IPS DF 6.9 (cell line): ENCODE data around the gene GOLGA1.
"Not testable (repeated sequence)": the region's sequence is repeated elsewhere in the genome, so short reads cannot be mapped to it uniquely, and the experiment has no call there.

Experiments used
- DNase-seq: peaks from one replicate; pipeline ENCODE4 v3.0.0-alpha.2; 2013; ENCODE audit warnings: low read depth, low spot score
- H3K27ac ChIP-seq: one replicate; pipeline ENCODE4 v1.5.1; 2013; ENCODE audit warnings: low read length, control low read depth
- H3K27me3 ChIP-seq: 2 replicates; pipeline ENCODE4 v1.6.1; 2013; ENCODE audit warnings: mild to moderate bottlenecking, low read length; ENCODE audit not compliant: control insufficient read depth, insufficient read depth
- H3K36me3 ChIP-seq: 2 replicates; pipeline ENCODE4 v1.6.1; 2013; ENCODE audit warnings: low read length; ENCODE audit not compliant: control insufficient read depth, insufficient read depth
- H3K4me1 ChIP-seq: 2 replicates; pipeline ENCODE4 v1.6.1; 2013; ENCODE audit warnings: low read length; ENCODE audit not compliant: control insufficient read depth, insufficient read depth
- H3K4me3 ChIP-seq: 2 replicates; pipeline ENCODE4 v1.5.1; 2013; ENCODE audit warnings: mild to moderate bottlenecking, low read length
- H3K9me3 ChIP-seq: 2 replicates; pipeline ENCODE4 v1.6.1; 2013; ENCODE audit warnings: low read length, inconsistent platforms; ENCODE audit not compliant: control insufficient read depth, insufficient read depth
- WGBS: extraction: QIAGEN DNeasy Blood & Tissue Kit; methylation state at CpG from one replicate; pipeline ENCODE4 v1.1.7; 2013; ENCODE audit warnings: mixed read lengths, missing lambda C conversion rate; ENCODE audit not compliant: insufficient read length, insufficient coverage; 5-methylcytosine and 5-hydroxymethylcytosine counted together

Gene GOLGA1

DNA sequence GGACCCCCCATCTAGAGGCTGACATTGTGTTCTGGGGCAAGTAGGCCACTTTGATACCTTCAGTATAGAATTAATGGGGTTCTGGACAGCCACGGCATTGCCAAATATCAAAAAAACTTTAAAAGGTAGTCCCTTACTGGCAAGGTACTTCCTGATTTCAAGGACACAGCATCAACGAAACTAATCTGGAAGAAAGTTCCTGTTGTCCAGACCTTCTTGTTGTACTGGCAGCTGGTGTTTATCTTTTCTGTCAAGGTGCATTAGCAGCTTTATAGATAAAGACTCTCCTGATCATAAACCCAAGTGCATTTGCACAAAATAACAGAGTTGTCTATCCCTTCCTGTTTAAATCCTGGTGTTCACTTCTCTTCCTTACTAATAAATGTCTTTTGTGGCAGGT lies 23.7 kb upstream of the GOLGA1 start:
- no peak for DNase-seq
- H3K9me3 ChIP-seq: no peaks in the 10 kb centered on the region
- H3K4me1 ChIP-seq: no peaks in the 10 kb centered on the region
- no peak overlapping the region for H3K27ac ChIP-seq
- no peak overlapping the region for H3K4me3 ChIP-seq
- WGBS: no CpG with 5 or more reads among the region's 2 CpGs
- H3K27me3 ChIP-seq: no peaks in the 10 kb centered on the region
- no peaks in the 10 kb centered on the region for H3K36me3 ChIP-seq

DNA sequence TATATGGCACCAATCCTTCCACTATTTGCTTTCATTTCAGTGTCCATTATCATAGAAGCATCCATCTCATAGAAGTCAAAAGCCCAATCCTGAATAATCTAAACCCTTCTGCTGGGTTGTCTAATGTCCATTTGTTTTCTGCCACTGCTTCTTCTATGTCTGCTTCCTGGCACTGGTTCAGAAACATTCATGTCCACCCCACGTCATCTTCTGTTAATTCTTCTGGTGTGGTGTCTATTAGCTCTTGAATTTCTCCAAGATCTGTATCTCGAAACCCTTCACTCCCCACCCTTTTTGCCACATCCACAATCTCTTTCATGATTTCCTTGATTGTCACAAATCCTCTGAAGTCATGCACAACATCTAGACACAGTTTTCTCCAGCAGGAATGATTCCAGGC lies 23.2 kb upstream of the GOLGA1 start:
- Histone ChIP-seq H3K4me3 (no peak overlapping the region), H3K27me3 (no peaks in the 10 kb centered on the region)
- no CpG with 5 or more reads among the region's 2 CpGs for WGBS

DNA sequence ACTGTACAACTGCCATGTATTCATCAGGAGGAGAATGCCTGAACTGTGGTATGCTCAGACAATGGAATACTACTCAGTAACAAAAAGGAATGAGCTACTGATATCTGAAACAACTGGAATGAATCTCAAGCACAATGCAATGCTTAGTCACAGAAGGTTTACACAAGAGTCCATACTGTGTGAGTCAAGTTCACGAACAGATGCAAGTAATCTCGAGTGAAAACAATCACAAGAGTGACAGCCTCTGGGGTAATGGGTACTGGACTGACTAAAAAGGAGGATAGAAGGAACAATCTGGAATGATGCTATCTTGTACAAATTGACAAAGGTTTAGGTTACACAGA lies 19.5 kb upstream of the GOLGA1 start:
- no CpG with 5 or more reads among the region's 2 CpGs for WGBS
- no peak overlapping the region for H3K4me3 ChIP-seq
- no peaks in the 10 kb centered on the region for H3K27me3 ChIP-seq
- no peak overlapping the region for H3K27ac ChIP-seq
- no peaks in the 10 kb centered on the region for H3K36me3 ChIP-seq
- H3K4me1 ChIP-seq: no peaks in the 10 kb centered on the region
- no peaks in the 10 kb centered on the region for H3K9me3 ChIP-seq
- no peak for DNase-seq

More for the DNA sequence above, 23.2 kb upstream of the GOLGA1 start:
- Histone ChIP-seq H3K4me1 (no peaks in the 10 kb centered on the region), H3K9me3 (no peaks in the 10 kb centered on the region), H3K36me3 (no peaks in the 10 kb centered on the region), H3K27ac (no peak overlapping the region)
- DNase-seq: no peak

DNA sequence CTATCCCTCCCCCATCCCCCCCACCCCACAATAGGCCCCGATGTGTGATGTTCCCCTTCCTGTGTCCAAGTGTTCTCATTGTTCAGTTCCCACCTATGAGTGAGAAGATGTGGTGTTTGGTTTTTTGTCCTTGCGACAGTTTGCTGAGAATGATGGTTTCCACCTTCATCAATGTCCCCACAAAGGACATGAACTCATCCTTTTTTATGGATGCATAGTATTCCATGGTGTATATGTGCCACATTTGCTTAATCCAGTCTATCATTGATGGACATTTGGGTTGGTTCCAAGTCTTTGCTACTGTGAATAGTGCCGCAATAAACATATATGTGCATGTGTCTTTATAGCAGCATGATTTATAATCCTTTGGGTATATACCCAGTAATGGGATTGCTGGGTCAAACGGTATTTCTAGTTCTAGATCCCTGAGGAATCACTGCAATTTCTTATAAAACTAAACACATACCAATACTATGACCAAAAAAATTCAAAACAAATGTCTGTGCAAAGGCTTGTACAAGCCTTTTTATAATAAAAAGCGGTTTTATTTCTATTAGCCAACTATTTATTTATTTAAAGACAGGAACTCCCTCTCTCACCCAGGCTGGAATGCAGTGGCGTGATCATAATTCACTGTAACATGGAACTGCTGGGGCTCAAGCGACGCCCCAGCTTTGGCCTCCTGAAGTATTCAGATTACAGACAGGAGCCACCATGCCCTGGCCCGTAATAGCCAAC lies 19.0 kb upstream of the GOLGA1 start:
- not testable (repeated sequence) for H3K27ac ChIP-seq, H3K9me3 ChIP-seq, H3K4me1 ChIP-seq, H3K36me3 ChIP-seq, H3K27me3 ChIP-seq, H3K4me3 ChIP-seq, DNase-seq
- no CpG with 5 or more reads among the region's 9 CpGs for WGBS

DNA sequence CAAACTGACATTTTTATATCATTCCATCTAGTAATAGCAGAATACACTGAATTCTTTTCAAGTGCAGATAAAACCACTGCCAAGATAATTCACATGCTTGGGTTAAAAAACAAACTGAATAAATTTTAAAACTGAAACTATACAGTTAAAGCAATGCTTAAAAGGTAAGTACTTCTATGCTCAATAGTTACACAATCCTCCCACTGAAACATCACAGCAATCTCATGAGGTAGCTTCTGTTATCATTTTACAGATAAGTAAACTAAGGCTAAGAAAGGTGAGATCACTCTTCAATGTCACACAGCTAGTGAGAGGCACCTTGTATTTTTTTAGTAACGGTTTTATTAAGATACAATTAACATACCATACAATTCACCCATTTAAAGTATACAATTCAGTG lies 13.4 kb upstream of the GOLGA1 start:
- no peak for DNase-seq
- no CpG with 5 or more reads among the region's 1 CpG for WGBS
- Histone ChIP-seq H3K27me3 (no peaks in the 10 kb centered on the region), H3K9me3 (no peaks in the 10 kb centered on the region), H3K4me3 (no peak overlapping the region), H3K4me1 (no peaks in the 10 kb centered on the region), H3K36me3 (no peaks in the 10 kb centered on the region), H3K27ac (no peak overlapping the region)

DNA sequence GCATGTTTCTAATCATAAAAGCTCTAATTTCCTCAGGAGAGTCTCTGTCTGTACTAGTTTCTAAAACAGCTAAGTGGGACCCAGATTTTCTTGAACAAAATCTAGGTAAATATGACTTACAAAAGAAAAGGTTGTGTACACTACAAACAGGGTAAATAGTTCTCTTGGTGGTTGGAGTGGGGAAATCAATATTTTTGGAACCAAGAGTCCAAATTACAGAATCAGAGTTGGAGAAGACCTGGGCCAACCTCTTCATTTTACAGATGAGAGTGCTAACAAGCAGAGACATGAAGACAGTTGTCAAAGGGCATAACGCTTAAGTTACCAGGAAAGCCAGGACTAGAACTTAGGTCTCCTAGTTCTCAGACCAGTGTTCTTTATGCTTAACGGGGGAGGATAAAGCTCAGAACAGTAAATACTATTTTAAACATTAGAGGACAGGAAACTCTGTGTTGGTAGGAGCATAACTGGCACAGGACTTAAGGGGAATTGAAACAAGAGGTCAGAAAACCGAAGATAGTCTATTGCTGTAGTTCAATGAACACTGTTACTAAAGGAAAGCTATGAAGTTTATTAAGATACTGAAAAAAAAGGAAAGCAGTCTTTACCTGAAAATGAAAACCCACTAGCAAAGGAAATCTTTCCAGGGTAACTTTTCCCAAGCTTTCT lies 9.3 kb upstream of the GOLGA1 start:
- Histone ChIP-seq H3K4me1 (no peaks in the 10 kb centered on the region), H3K36me3 (no peaks in the 10 kb centered on the region), H3K27me3 (no peaks in the 10 kb centered on the region), H3K27ac (no peak overlapping the region), H3K9me3 (no peaks in the 10 kb centered on the region), H3K4me3 (no peak overlapping the region)
- no CpG with 5 or more reads among the region's 3 CpGs for WGBS
- no peak for DNase-seq

DNA sequence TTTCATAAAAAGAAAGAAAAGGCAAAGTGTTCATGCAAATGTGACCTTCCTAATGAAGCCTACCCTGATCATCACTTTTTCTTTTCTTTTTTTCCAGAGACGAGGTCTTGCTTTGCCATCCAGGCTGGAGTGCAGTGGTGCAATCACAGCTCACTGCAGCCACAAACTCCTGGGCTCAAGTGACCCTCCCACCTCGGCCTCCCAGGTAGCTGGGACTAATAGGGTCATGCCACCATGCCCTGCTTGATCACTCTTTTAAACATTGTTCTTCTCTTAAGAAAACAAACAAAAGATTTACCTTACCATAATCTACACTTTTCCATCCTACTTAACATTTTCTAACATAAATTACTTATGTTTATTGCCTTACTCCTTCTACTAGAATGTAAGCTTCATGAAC lies 8.5 kb upstream of the GOLGA1 start:
- H3K27ac ChIP-seq: no peak overlapping the region

DNA sequence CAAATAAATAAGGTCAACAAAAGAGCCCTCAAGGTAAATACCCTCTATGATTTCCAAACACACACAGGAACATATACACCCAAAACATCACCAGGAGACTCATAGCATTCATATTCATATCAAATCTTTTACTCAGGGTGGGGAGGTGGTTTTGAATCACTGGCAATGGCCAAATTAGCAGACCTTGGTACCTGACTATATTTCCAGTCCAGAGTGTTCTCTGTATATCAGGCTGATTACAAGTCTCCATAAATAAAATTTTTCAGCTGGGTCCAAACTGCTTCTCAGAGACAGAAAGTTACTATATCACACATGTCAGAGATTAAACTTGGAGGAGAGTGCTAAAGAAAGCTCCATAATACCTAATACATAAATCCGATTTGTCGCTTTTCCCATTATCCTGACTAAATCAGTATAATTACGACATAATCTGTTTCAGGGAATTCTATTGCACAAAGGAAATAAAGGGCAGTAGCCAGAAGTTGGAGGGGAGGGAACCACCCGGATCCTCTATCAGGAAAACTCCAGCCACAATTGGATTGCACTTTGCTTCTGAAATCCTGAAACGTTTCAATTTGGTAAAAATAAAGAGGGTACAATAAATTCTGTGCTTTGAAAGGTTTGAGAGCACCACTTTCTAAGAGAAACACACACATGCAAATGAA lies 7.0 kb upstream of the GOLGA1 start:
- no peaks in the 10 kb centered on the region for H3K36me3 ChIP-seq
- H3K27ac ChIP-seq: no peak overlapping the region
- DNase-seq: no peak
- H3K4me3 ChIP-seq: no peak overlapping the region
- no CpG with 5 or more reads among the region's 5 CpGs for WGBS
- H3K9me3 ChIP-seq: no peaks in the 10 kb centered on the region
- no peaks in the 10 kb centered on the region for H3K27me3 ChIP-seq
- H3K4me1 ChIP-seq: no peaks in the 10 kb centered on the region

More for the DNA sequence above, 8.5 kb upstream of the GOLGA1 start:
- WGBS: no CpG with 5 or more reads among the region's 2 CpGs
- Histone ChIP-seq H3K36me3 (no peaks in the 10 kb centered on the region), H3K4me1 (no peaks in the 10 kb centered on the region), H3K9me3 (no peaks in the 10 kb centered on the region), H3K27me3 (no peaks in the 10 kb centered on the region), H3K4me3 (no peak overlapping the region)
- DNase-seq: no peak

DNA sequence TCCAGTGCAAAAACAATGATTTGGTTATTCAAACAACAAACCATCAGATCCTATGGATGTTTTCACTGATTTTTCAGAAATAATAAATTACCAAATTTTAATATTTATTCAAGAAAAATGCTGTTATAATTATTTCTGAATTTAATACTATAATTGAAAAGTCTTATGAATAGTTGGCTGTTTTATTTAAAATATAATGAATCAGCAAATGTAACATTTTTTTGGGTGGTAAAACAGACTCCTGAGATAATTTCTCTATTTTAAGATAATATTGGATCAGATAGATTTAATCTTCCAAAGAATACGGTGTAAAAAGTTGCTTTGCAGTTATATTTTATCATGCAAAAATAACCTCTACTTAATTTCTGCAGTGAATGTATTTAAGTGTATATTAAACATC lies 5.3 kb upstream of the GOLGA1 start:
- DNase-seq: no peak
- H3K4me3 ChIP-seq: no peak overlapping the region
- H3K36me3 ChIP-seq: no peaks in the 10 kb centered on the region
- no CpG with 5 or more reads among the region's 1 CpG for WGBS
- no peak overlapping the region for H3K27ac ChIP-seq
- H3K4me1 ChIP-seq: peaks cover 1% of the 10 kb centered on the region; the same call in 1 of the 2 replicates
- no peaks in the 10 kb centered on the region for H3K9me3 ChIP-seq
- H3K27me3 ChIP-seq: no peaks in the 10 kb centered on the region

DNA sequence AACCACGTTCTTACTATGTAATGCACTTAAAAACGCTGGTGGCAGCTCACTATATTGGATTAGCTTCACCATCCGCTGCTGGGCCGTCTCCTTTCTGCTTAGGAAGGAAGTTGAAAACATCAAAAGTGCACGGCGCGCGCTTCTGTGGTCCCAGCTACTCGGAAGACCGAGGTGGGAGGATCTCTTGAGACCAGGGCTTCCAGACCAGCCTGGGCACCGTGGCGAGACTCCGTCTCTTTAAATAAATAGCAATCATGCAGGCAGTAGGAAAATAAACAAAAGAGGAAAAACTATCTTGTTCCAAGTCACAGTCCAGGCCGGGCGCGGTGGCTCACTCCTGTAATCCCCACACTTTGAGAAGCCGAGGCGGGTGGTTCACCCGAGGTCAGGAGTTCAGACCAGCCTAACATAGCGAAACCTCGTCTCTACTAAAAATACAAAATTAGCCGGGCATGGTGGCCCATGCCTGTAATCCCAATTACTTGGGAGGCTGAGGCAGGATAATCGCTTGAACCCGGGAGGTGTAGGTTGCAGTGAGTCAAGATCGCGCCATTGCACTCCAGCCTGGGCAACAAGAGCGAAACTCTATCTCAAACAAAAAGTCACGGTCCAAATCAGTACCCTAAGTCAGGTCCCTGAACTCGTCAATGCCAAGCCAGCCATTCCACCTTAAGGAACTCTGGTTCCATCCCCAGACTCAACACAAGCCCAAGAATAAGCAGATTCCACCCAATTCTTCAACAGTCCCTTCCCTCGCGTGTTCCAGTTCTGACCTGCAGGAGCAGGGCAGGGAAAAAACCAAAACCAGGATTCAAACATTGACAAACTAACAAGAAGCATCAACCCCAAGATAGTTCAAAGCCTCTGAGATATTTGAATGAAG lies 1.0 kb upstream of the GOLGA1 start:
- Histone ChIP-seq H3K4me1 (peaks cover 1% of the 10 kb centered on the region; the same call in 1 of the 2 replicates), H3K27me3 (no peaks in the 10 kb centered on the region), H3K36me3 (no peaks in the 10 kb centered on the region), H3K4me3 (peak overlapping the region; percentile 80; the same call in 1 of the 2 replicates), H3K27ac (no peak overlapping the region), H3K9me3 (no peaks in the 10 kb centered on the region)
- DNase-seq: no peak
- no CpG with 5 or more reads among the region's 31 CpGs for WGBS
